Central memory CD8-positive, alpha-beta T cell (primary cell): Measurements from ENCODE around the gene STEAP2.
"Not testable (repeated sequence)": the region's sequence is repeated elsewhere in the genome, so short reads cannot be mapped to it uniquely, and the experiment has no call there.

ENCODE experiments used
- ATAC-seq: fragments of 150-1000 bp; cut with Tn5 transposase; replicated peaks from 2 replicates; pipeline ENCODE4 v1.10.0; 2022; ENCODE audit warnings: mild to moderate bottlenecking, moderate FRiP score, moderate number of reproducible peaks; ENCODE audit not compliant: poor library complexity, severe bottlenecking; ENCODE audit errors: extremely low read depth
- DNase-seq, 2 donors: peaks; one replicate each; pipeline ENCODE4 v3.0.0; 2021; ENCODE audit warnings: low spot score in 2 of 2
- H3K27ac Mint-ChIP-seq: one replicate; pipeline ENCODE4 v1.8.0; 2022; ENCODE audit warnings: low read depth, mild to moderate bottlenecking, moderate library complexity, mixed read lengths
- H3K27me3 Mint-ChIP-seq: one replicate; pipeline ENCODE4 v1.8.0; 2022; ENCODE audit warnings: mixed read lengths
- H3K36me3 Mint-ChIP-seq: one replicate; pipeline ENCODE4 v1.8.0; 2022; ENCODE audit warnings: mild to moderate bottlenecking, moderate library complexity, mixed read lengths; ENCODE audit not compliant: insufficient read depth
- H3K4me1 Mint-ChIP-seq: one replicate; pipeline ENCODE4 v1.8.0; 2022; ENCODE audit warnings: mixed read lengths
- H3K4me3 Mint-ChIP-seq: one replicate; pipeline ENCODE4 v1.8.0; 2022; ENCODE audit warnings: mild to moderate bottlenecking, moderate library complexity, mixed read lengths
- H3K9me3 Mint-ChIP-seq: one replicate; pipeline ENCODE4 v1.8.0; 2022; ENCODE audit warnings: mixed read lengths

STEAP2 gene

DNA sequence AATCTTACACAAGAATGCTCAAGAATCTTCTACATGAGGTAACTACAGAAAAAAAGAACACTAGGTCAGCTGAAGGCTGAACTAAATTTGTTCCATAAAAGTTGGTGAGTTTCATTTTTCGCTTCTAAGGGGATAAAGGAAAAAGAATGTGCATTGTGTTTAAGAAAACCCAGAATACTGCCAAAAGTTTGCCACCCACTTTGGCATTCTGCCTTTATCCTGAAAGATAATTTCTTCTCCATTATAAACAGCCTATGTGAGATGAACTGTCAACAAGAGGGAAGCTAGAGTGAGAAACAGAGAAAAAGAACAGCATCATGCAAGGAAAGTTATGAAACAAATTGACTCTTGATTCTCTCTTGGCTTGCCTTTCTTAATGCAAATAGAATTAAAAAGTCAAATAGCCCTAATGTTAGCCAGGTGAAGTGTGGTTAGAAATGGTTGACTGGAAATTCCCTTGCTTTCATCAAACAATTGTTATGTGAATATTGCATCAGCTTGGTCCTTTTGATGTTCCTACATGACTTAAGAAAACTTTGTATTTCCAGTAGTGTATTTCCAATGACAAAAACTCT, 31.4 kb upstream of the STEAP2 start:
- ATAC-seq (no peak), DNase-seq (no peak)
- Mint-ChIP-seq H3K27me3 (no peaks in the 10 kb centered on the region), H3K27ac (no peak overlapping the region), H3K36me3 (no peaks in the 10 kb centered on the region), H3K9me3 (no peaks in the 10 kb centered on the region), H3K4me1 (no peaks in the 10 kb centered on the region), H3K4me3 (no peak overlapping the region)

DNA sequence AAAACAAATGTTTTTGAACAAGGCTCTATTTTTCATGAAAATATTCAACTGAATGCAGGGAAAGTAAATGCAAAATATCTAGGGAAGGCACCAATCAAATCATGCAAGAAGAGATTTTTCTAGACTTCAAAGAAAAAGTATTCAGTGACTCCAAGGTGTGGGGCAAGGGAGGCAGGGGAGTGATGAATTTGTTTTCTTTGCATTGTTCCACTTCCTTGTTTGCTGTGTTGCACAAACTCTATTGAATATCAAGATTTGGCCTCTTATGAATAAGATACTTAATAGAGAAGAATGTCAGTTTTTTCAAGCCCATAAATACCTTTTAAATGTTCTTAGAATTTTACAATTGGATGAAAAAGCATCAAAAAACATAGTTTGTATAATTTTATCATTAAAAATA, 30.9 kb upstream of the STEAP2 start:
- no peak overlapping the region for H3K4me3 Mint-ChIP-seq
- DNase-seq = no peak
- H3K36me3 Mint-ChIP-seq = no peaks in the 10 kb centered on the region
- no peaks in the 10 kb centered on the region for H3K9me3 Mint-ChIP-seq
- ATAC-seq = no peak
- no peak overlapping the region for H3K27ac Mint-ChIP-seq
- H3K27me3 Mint-ChIP-seq = no peaks in the 10 kb centered on the region
- H3K4me1 Mint-ChIP-seq = no peaks in the 10 kb centered on the region

DNA sequence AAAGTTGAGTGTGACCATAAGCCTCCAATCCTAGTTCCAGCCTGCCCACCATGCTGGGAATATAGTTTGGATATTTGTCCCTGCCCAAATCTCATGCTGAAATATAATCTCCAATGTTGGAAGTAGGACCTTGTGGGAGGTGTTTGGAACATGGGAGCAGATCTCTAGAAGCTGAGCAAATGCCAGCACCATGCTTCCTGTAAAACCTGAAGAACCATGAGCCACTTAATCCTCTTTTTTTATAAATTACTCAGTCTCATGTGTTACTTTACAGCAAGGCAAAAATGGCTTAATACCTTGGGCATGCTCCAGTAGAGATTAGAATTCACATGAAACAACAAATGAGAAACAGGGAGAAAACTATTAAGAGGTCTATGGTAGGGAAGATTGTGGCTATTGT, 30.1 kb upstream of the STEAP2 start:
- Mint-ChIP-seq H3K27me3 (no peaks in the 10 kb centered on the region), H3K4me3 (no peak overlapping the region), H3K9me3 (no peaks in the 10 kb centered on the region), H3K27ac (no peak overlapping the region), H3K4me1 (no peaks in the 10 kb centered on the region), H3K36me3 (no peaks in the 10 kb centered on the region)
- DNase-seq = no peak
- no peak for ATAC-seq

DNA sequence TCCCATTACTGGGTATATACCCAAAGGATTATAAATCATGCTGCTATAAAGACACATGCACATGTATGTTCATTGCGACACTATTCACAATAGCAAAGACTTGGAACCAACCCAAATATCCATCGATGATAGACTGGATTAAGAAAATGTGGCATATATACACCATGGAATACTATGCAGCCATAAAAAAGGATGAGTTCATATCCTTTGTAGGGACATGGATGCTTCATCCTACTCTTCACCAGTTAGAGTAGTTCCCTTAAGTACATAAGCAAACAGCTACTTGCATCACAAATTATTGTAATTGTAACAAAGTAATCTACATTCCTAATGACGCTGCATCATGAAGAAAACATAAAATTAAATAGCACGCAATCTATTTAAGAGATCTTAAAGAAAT, 25.2 kb upstream of the STEAP2 start:
- not testable (repeated sequence) for ATAC-seq, H3K27me3 Mint-ChIP-seq, H3K36me3 Mint-ChIP-seq, H3K4me3 Mint-ChIP-seq, DNase-seq, H3K4me1 Mint-ChIP-seq, H3K27ac Mint-ChIP-seq, H3K9me3 Mint-ChIP-seq

DNA sequence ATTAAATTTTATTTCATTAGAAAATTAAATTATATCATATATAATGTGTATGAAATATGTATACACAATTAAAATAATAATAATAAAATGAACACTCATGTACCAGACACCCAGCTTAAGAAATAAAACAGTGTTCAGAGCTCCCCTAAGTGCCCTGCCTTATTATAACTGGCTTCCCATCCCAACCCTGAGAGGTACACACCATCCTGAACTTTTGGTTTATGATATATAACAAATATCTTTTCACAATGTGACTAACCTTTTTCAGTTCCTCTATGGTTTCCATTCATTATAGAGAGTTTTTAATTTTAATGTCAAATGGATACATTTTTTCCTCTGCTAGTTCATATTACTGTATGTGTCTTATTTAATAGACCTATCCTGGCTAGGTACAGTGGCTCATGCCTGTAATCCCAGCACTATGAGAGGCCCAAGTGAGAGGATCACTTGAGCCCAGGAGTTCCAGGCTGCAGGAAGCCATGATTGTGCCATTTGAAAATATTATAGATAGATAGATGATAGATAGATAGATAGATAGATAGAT, 24.0 kb upstream of the STEAP2 start:
- Mint-ChIP-seq H3K9me3 (no peaks in the 10 kb centered on the region), H3K4me3 (no peak overlapping the region), H3K27ac (no peak overlapping the region), H3K27me3 (no peaks in the 10 kb centered on the region), H3K4me1 (no peaks in the 10 kb centered on the region), H3K36me3 (no peaks in the 10 kb centered on the region)
- DNase-seq = no peak
- ATAC-seq = no peak

DNA sequence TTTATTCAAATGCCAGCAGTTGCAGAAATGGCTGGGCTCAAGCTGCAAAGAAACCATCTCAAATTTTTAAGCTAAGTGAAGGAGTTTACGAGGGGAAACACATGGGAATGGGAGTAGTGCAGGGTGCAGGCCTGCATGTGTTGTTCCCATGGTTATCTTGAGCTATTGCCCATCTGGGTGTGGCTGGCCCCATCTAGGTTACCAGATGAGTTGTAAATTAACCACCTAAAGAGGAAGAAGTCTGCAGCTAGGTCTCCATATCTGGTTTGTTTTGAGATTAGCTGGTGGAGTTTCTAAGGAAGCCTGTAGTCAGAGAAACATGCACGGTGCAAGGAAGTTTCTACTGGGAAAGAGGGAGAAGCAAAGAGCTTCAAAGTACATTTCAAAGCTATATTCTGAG, 23.3 kb upstream of the STEAP2 start:
- H3K27me3 Mint-ChIP-seq = no peaks in the 10 kb centered on the region
- H3K27ac Mint-ChIP-seq = no peak overlapping the region
- no peak overlapping the region for H3K4me3 Mint-ChIP-seq
- no peaks in the 10 kb centered on the region for H3K4me1 Mint-ChIP-seq
- H3K36me3 Mint-ChIP-seq = no peaks in the 10 kb centered on the region
- DNase-seq (no peak), ATAC-seq (no peak)
- H3K9me3 Mint-ChIP-seq = no peaks in the 10 kb centered on the region

DNA sequence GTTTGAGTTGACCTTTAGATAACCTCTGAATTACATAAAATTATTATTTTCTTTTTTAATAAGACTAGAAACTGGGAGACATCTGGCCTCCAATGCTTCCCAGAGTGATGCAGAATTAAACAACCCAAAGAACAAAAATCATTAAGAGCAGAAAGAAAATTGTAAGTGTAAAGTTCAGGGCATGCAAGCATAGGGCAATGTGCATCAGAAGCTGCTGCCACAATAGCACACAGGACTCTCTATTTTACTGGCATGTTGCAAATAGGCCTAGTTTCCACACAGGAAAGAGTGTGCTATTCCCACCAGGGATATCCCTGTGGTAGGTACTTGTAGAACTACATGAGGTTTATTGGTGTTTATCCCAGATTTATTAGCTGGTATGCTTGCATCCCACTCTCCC, 20.5 kb upstream of the STEAP2 start:
- Mint-ChIP-seq H3K27me3 (no peaks in the 10 kb centered on the region), H3K36me3 (no peaks in the 10 kb centered on the region)
- no peak for ATAC-seq

DNA sequence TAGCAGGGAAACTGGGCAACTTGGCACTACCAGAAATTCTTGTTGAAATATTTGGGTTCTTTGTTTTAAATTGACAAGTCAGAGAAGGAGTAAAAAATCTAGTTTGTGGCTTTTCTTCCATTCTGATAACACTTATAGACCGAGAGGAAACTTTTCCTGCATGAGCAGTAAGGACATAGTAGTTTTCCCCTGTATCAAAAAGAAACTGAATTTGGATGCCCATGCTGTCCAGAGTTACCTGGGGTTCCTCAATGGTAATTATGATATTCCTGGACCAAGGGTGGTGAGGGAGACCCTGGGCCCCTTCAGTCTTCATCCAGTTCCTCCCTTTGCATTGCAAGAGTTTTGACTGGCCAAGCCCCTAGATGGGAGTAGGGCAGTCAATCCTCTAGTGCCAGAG, 19.9 kb upstream of the STEAP2 start:
- H3K36me3 Mint-ChIP-seq = no peaks in the 10 kb centered on the region
- DNase-seq (no peak), ATAC-seq (no peak)
- H3K9me3 Mint-ChIP-seq = no peaks in the 10 kb centered on the region
- H3K27me3 Mint-ChIP-seq = no peaks in the 10 kb centered on the region
- H3K27ac Mint-ChIP-seq = no peak overlapping the region
- H3K4me3 Mint-ChIP-seq = no peak overlapping the region
- H3K4me1 Mint-ChIP-seq = no peaks in the 10 kb centered on the region

More for the DNA sequence above, 20.5 kb upstream of the STEAP2 start:
- Mint-ChIP-seq H3K4me3 (no peak overlapping the region), H3K27ac (no peak overlapping the region), H3K9me3 (no peaks in the 10 kb centered on the region), H3K4me1 (no peaks in the 10 kb centered on the region)
- DNase-seq = no peak

DNA sequence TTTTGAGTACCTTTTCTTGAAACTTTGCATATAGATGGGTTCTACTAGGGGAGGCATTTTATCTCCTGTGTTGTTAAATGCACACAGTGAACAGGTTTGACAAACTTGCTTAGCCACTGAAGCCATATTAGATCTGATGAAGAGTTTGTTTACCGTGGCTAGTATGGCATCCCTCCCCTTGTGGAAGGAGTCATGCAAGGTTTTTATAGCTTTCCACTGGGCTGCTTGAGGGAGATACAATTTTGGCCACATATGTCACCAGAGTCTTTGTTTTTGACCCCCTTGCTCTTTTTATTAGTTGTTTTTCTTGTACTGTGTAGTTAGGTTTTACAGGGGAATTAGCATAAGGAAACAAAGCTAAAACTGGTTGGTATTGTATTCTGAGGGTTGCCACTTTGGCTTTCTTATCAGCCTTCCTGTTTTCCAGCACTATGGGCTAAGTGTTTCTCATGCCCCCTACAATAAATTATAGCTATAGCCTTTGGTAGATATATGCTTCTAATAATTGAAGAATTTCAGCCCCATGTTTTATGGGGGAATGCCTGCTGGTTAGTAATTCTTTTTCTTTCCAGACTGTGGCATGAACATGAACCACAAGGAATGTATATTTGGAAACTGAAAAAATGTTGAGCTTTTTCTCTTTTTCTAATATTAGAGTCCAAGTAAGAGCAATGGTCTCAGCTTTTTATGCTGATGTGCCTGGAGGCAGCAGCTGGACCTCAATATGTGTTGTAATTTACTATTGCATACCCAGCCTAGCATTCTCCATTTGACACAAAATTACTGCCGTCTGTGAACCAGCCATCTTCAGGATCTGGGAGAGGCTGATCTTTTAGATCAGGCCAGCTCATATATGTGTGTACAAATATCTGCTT, 18.4 kb upstream of the STEAP2 start:
- H3K36me3 Mint-ChIP-seq = no peaks in the 10 kb centered on the region
- H3K9me3 Mint-ChIP-seq = no peaks in the 10 kb centered on the region
- no peaks in the 10 kb centered on the region for H3K4me1 Mint-ChIP-seq
- no peak for DNase-seq
- no peak overlapping the region for H3K4me3 Mint-ChIP-seq
- no peak overlapping the region for H3K27ac Mint-ChIP-seq
- no peak for ATAC-seq
- no peaks in the 10 kb centered on the region for H3K27me3 Mint-ChIP-seq

DNA sequence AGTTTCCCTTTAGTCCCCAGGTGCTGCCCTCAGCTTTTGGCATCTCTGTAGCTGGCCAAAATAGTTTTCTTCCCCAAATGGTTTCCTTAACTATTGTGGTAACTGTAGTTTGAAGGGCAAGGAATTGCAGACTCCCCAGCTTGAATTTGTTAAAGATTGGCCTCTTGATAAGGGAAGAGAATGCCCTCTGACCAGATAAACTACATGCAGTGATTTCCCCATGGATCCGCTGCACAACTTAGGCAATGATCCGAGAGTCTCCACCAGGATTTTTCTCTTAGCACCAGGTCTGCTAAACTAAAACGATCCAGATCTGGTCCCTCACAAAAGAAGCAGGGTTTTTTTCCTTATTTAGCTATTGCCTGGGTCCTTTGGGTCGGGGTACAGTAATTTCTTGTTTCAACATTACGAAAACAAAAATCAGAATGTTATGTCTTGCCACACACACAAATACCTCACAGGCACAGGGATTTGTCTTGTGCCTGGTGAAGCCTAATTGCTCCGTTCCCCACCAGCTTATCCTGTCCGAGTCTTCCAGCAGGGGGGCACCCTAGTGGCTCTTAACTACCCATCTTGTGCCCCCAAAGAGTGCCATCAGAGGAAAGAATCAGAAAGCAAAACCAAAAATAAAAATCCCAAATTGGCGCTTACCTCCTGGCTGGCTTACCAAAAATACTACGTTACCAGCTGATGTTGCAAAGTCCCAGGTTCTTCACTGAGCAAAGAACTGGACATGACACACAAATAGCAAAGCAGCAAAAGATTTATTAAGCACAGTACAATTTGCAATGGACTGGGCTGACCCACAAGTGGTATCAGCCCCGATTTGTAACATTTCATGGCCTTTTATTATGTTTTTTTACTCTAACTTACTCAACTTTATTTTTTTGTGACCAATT, 16.4 kb upstream of the STEAP2 start:
- H3K27ac Mint-ChIP-seq = no peak overlapping the region
- DNase-seq = no peak
- no peak overlapping the region for H3K4me3 Mint-ChIP-seq
- no peaks in the 10 kb centered on the region for H3K9me3 Mint-ChIP-seq
- H3K4me1 Mint-ChIP-seq = no peaks in the 10 kb centered on the region
- H3K36me3 Mint-ChIP-seq = no peaks in the 10 kb centered on the region
- ATAC-seq = no peak
- H3K27me3 Mint-ChIP-seq = no peaks in the 10 kb centered on the region

DNA sequence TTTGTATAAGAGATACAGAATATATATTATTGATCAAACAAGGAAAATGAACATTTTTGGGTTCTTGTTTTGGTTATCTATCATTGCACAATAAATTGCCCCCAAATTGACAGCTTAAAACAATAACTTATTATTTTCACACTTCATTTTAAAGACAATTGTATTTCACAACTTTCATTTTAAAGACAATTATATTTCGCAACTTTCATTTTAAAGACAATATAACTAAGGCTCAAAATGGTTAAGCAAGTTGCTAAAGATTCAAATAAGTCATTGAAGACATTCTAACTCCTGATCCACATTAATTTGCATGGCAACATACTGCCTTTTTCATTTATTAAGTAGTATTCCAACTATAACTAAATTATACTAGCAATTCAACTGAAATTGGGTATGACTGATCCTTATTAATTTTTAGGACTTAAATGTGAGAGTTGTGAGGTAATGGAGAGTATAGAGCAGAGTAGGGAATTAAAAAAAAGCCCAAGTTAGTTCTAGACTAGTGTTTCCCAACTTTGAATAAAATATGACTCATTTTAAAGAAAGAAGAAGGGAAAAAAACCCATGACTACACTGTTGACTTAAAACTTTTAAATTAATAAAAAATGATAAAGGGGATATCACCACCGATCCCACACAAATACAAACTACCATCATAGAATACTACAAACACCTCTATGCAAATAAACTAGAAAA, 9.9 kb upstream of the STEAP2 start:
- H3K4me3 Mint-ChIP-seq = no peak overlapping the region
- H3K27me3 Mint-ChIP-seq = no peaks in the 10 kb centered on the region
- no peak overlapping the region for H3K27ac Mint-ChIP-seq
- no peaks in the 10 kb centered on the region for H3K4me1 Mint-ChIP-seq
- DNase-seq (no peak), ATAC-seq (no peak)
- H3K36me3 Mint-ChIP-seq = no peaks in the 10 kb centered on the region
- no peaks in the 10 kb centered on the region for H3K9me3 Mint-ChIP-seq

DNA sequence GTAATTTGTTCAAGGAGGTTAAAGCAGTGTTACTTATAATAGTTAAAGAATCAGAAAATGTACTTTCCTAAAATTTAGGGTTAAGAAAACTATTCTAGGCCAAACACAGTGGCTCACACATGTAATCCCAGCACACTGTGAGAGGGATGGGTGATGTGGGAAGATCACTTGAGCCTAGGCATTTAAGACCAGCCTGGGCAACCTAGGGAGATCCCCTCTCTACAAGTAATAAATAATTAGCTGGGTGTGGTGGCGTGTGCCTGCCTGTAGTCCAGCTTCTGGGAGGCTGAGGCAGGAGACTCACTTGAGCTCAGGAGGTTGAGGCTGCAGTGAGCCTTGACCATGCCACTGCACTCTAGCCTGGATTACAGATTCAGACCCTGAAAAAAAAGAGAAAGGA, 3.6 kb upstream of the STEAP2 start:
- H3K27ac Mint-ChIP-seq = no peak overlapping the region
- H3K36me3 Mint-ChIP-seq = peaks cover 2% of the 10 kb centered on the region
- DNase-seq (no peak), ATAC-seq (no peak)
- peaks cover 12% of the 10 kb centered on the region for H3K27me3 Mint-ChIP-seq
- no peaks in the 10 kb centered on the region for H3K9me3 Mint-ChIP-seq
- H3K4me1 Mint-ChIP-seq = no peaks in the 10 kb centered on the region
- no peak overlapping the region for H3K4me3 Mint-ChIP-seq
